OCI-LY3 (cell line): ENCODE results near the gene HAUS2.

ENCODE experiments used
- CTCF ChIP-seq: fragments of 200-600, 300-600 bp; sonication (generic); IDR thresholded peaks from 2 replicates; pipeline ENCODE4 v1.5.1; 2014; ENCODE audit warnings: antibody characterized with exemption, low read length, low read depth
- EZH2phosphoT487 ChIP-seq: fragments of 200-600 bp; shearing (Covaris generic); IDR thresholded peaks from 2 replicates; pipeline ENCODE4 v1.6.1; 2018; ENCODE audit warnings: antibody characterized with exemption, mixed run types, low read depth

- TF ChIP-seq CTCF (no peak), EZH2phosphoT487 (no peak)
Measured at GRCh38 chr15:42503825-42504224, 44.8 kb upstream of the HAUS2 start.
